SW480 (cell line): ENCODE data around the gene POLR2J.
"Not testable (repeated sequence)": the region's sequence is repeated elsewhere in the genome, so short reads cannot be mapped to it uniquely, and the experiment has no call there.

ENCODE experiments used
- DNase-seq: peaks from one replicate; pipeline ENCODE4 v3.0.0-alpha.2; 2016; ENCODE audit warnings: low spot score

The POLR2J gene

GRCh38 chr7:102478314-102479208 lies at the start of gene POLR2J:
Gene POLR2J (minus strand): TSS chr7:102478922. CDS start chr7:102478860, 62 bp downstream.
- DNase-seq, result not testable (repeated sequence)

- not testable (repeated sequence) for DNase-seq
These were observed 49.4 kb upstream of the POLR2J start for GRCh38 chr7:102527822-102528793.

GRCh38 chr7:102527182-102527581 lies 48.5 kb upstream of the POLR2J start:
- not testable (repeated sequence) for DNase-seq

GRCh38 chr7:102524803-102525202 lies 46.1 kb upstream of the POLR2J start:
- not testable (repeated sequence) for DNase-seq

GRCh38 chr7:102520797-102521196 lies 42.1 kb upstream of the POLR2J start:
- DNase-seq, result not testable (repeated sequence)

GRCh38 chr7:102517550-102518147 lies 38.9 kb upstream of the POLR2J start, which contains the start of gene RASA4B:
Gene RASA4B (minus strand): TSS chr7:102517777. CDS start chr7:102517710, 67 bp downstream.
- not testable (repeated sequence) for DNase-seq

GRCh38 chr7:102516951-102517350 lies 38.2 kb upstream of the POLR2J start:
- DNase-seq, result not testable (repeated sequence)

- not testable (repeated sequence) for DNase-seq
These were observed 37.2 kb upstream of the POLR2J start for GRCh38 chr7:102515889-102516288.

- DNase-seq, result not testable (repeated sequence)
These were observed 36.4 kb upstream of the POLR2J start for GRCh38 chr7:102514881-102515721.

- peak; percentile 34 for DNase-seq
These were observed 34.0 kb upstream of the POLR2J start for GRCh38 chr7:102512642-102513221.

GRCh38 chr7:102511860-102512522 lies 33.3 kb upstream of the POLR2J start:
- not testable (repeated sequence) for DNase-seq

GRCh38 chr7:102510575-102510974 lies 31.9 kb upstream of the POLR2J start:
- DNase-seq, result not testable (repeated sequence)

GRCh38 chr7:102507410-102508088 lies 28.8 kb upstream of the POLR2J start:
- DNase-seq, result not testable (repeated sequence)

GRCh38 chr7:102505298-102506185 lies 26.8 kb upstream of the POLR2J start:
- not testable (repeated sequence) for DNase-seq

- DNase-seq, result not testable (repeated sequence)
These were observed 24.4 kb upstream of the POLR2J start for GRCh38 chr7:102503141-102503540.

GRCh38 chr7:102498321-102498720 lies 19.6 kb upstream of the POLR2J start:
- not testable (repeated sequence) for DNase-seq

- not testable (repeated sequence) for DNase-seq
These were observed 18.6 kb upstream of the POLR2J start for GRCh38 chr7:102497308-102497707.

- not testable (repeated sequence) for DNase-seq
These were observed 18.1 kb upstream of the POLR2J start for GRCh38 chr7:102496861-102497260.
